GM19193 (cell line): ENCODE data around the gene ZBTB20.

Experiments used
- POLR2A ChIP-seq: IDR thresholded peaks from 4 replicates; pipeline ENCODE4 v1.6.1; 2011; ENCODE audit not compliant: insufficient read depth, insufficient read length; ENCODE audit errors: extremely low read depth

The ZBTB20 gene

GRCh38 chr3:114712728-114713492 is 434.2 kb downstream of the ZBTB20 start:
- no peak for TF ChIP-seq POLR2A

GRCh38 chr3:114711321-114711886 is 435.7 kb downstream of the ZBTB20 start:
- no peak for TF ChIP-seq POLR2A

- TF ChIP-seq POLR2A = no peak
These were observed 438.0 kb downstream of the ZBTB20 start for GRCh38 chr3:114709102-114709501.

GRCh38 chr3:114707252-114707860 is 439.7 kb downstream of the ZBTB20 start:
- TF ChIP-seq POLR2A = no peak

- no peak for TF ChIP-seq POLR2A
These were observed 440.4 kb downstream of the ZBTB20 start for GRCh38 chr3:114706591-114707232.

GRCh38 chr3:114700637-114701234 is 446.4 kb downstream of the ZBTB20 start:
- TF ChIP-seq POLR2A = no peak

GRCh38 chr3:114698146-114699105 is 448.7 kb downstream of the ZBTB20 start:
- no peak for TF ChIP-seq POLR2A

- no peak for TF ChIP-seq POLR2A
These were observed 449.7 kb downstream of the ZBTB20 start for GRCh38 chr3:114697401-114697800.

- TF ChIP-seq POLR2A = no peak
These were observed 452.8 kb downstream of the ZBTB20 start for GRCh38 chr3:114694251-114694650.

- no peak for TF ChIP-seq POLR2A
These were observed 455.2 kb downstream of the ZBTB20 start for GRCh38 chr3:114691871-114692270.

GRCh38 chr3:114690911-114691310 is 456.2 kb downstream of the ZBTB20 start:
- TF ChIP-seq POLR2A = no peak

- no peak for TF ChIP-seq POLR2A
These were observed 459.9 kb downstream of the ZBTB20 start for GRCh38 chr3:114687151-114687550.

- TF ChIP-seq POLR2A = no peak
These were observed 460.5 kb downstream of the ZBTB20 start for GRCh38 chr3:114686621-114687020.

GRCh38 chr3:114685161-114685560 is 461.9 kb downstream of the ZBTB20 start:
- TF ChIP-seq POLR2A = no peak
